KMS-11 (cell line): ENCODE data around the gene PCSK6.
"Not testable (repeated sequence)": the region's sequence is repeated elsewhere in the genome, so short reads cannot be mapped to it uniquely, and the experiment has no call there.

Experiments used
- H2AFZ ChIP-seq: fragments of 200-600 bp; sonication (generic); 2 replicates; pipeline ENCODE4 v1.6.1; 2016; ENCODE audit warnings: antibody characterized with exemption, mixed run types, low read depth
- H3K27ac ChIP-seq: fragments of 200-600 bp; sonication (generic); 2 replicates; pipeline ENCODE4 v1.6.1; 2016; ENCODE audit warnings: mild to moderate bottlenecking, mixed run types
- H3K27me3 ChIP-seq: fragments of 200-600 bp; sonication (generic); 2 replicates; pipeline ENCODE4 v1.6.1; 2017; ENCODE audit warnings: mild to moderate bottlenecking, low read depth, mixed run types, moderate library complexity; ENCODE audit not compliant: insufficient read depth
- H3K36me3 ChIP-seq: fragments of 200-600 bp; sonication (generic); 2 replicates; pipeline ENCODE4 v1.6.1; 2017; ENCODE audit warnings: mild to moderate bottlenecking, mixed run types; ENCODE audit not compliant: insufficient read depth
- H3K4me1 ChIP-seq: fragments of 200-600 bp; sonication (generic); 2 replicates; pipeline ENCODE4 v1.6.1; 2016; ENCODE audit warnings: mild to moderate bottlenecking, low read depth, mixed run types; ENCODE audit not compliant: poor library complexity, severe bottlenecking
- H3K4me2 ChIP-seq: fragments of 200-600 bp; sonication (generic); 2 replicates; pipeline ENCODE4 v1.7.0; 2016; ENCODE audit warnings: mild to moderate bottlenecking, mixed run types
- H3K4me3 ChIP-seq: fragments of 200-600 bp; sonication (generic); IDR thresholded peaks from 2 replicates; pipeline ENCODE4 v1.6.1; 2017; ENCODE audit warnings: low read depth, low read length, mixed read lengths; ENCODE audit not compliant: insufficient read depth
- H3K79me2 ChIP-seq: fragments of 200-600 bp; sonication (generic); 2 replicates; pipeline ENCODE4 v1.6.1; 2016; ENCODE audit warnings: low read depth, mixed run types; ENCODE audit not compliant: insufficient read depth
- H3K9ac ChIP-seq: fragments of 200-600 bp; sonication (generic); 2 replicates; pipeline ENCODE4 v1.6.1; 2016; ENCODE audit warnings: mild to moderate bottlenecking, mixed run types
- H4K20me1 ChIP-seq: fragments of 200-600 bp; sonication (generic); 2 replicates; pipeline ENCODE4 v1.6.1; 2016; ENCODE audit warnings: mild to moderate bottlenecking, mixed run types; ENCODE audit not compliant: insufficient read depth
- TF ChIP-seq, protein P1 (sequence below): fragments of 200-600 bp; sonication (generic); conservative IDR thresholded peaks from 2 replicates; pipeline ENCODE4 v1.6.1; 2017; ENCODE audit warnings: low read depth, mild to moderate bottlenecking, antibody characterized with exemption, low read length, moderate library complexity, mixed read lengths

PCSK6 gene

GRCh38 chr15:101357333-101357732 is 132.2 kb downstream of the PCSK6 start:
- TF ChIP-seq, protein P1, sequence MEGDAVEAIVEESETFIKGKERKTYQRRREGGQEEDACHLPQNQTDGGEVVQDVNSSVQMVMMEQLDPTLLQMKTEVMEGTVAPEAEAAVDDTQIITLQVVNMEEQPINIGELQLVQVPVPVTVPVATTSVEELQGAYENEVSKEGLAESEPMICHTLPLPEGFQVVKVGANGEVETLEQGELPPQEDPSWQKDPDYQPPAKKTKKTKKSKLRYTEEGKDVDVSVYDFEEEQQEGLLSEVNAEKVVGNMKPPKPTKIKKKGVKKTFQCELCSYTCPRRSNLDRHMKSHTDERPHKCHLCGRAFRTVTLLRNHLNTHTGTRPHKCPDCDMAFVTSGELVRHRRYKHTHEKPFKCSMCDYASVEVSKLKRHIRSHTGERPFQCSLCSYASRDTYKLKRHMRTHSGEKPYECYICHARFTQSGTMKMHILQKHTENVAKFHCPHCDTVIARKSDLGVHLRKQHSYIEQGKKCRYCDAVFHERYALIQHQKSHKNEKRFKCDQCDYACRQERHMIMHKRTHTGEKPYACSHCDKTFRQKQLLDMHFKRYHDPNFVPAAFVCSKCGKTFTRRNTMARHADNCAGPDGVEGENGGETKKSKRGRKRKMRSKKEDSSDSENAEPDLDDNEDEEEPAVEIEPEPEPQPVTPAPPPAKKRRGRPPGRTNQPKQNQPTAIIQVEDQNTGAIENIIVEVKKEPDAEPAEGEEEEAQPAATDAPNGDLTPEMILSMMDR, result no peak
- H3K4me2 ChIP-seq, result no peak overlapping the region
- no peaks in the 10 kb centered on the region for H3K4me1 ChIP-seq
- no peaks in the 10 kb centered on the region for H3K36me3 ChIP-seq
- no peaks in the 10 kb centered on the region for H3K27me3 ChIP-seq
- H3K4me3 ChIP-seq, result no peak overlapping the region
- no peak overlapping the region for H3K9ac ChIP-seq
- no peak overlapping the region for H2AFZ ChIP-seq
- H4K20me1 ChIP-seq, result no peaks in the 10 kb centered on the region
- no peak overlapping the region for H3K27ac ChIP-seq
- H3K79me2 ChIP-seq, result no peaks in the 10 kb centered on the region

DNA sequence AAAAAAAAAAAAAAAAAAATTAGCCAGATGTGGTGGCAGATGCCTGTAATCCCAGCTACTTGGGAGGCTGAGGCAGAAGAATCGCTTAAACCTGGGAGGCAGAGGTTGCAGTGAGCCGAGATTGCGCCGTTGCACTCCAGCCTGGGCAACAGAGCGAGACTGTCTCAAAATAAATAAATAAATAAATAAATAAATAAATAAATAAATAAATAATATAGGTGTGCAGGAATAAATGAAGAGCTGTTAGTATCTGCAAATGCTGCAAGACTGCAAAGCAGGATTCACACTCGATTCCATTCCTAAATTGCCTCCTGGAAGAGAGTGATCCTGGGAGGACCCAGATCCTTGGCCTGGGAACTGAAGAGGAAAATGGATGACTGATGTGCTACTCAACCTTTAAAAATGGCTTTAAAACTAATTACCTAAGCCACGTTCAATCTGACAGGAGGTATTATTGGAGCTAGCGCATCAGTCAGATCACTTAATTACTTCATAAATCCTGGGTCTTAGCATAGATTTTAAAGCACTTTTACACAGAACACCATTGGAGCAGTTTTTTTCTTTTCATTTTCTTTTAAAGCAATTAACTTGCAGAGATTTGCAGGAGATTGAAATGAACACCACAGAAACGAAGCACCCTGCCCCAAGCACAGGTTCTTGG is 132.9 kb downstream of the PCSK6 start:
- not testable (repeated sequence) for H3K4me2 ChIP-seq, H3K4me3 ChIP-seq, H3K79me2 ChIP-seq, H4K20me1 ChIP-seq, H3K9ac ChIP-seq, H3K27ac ChIP-seq, H2AFZ ChIP-seq, H3K36me3 ChIP-seq, H3K27me3 ChIP-seq, H3K4me1 ChIP-seq

DNA sequence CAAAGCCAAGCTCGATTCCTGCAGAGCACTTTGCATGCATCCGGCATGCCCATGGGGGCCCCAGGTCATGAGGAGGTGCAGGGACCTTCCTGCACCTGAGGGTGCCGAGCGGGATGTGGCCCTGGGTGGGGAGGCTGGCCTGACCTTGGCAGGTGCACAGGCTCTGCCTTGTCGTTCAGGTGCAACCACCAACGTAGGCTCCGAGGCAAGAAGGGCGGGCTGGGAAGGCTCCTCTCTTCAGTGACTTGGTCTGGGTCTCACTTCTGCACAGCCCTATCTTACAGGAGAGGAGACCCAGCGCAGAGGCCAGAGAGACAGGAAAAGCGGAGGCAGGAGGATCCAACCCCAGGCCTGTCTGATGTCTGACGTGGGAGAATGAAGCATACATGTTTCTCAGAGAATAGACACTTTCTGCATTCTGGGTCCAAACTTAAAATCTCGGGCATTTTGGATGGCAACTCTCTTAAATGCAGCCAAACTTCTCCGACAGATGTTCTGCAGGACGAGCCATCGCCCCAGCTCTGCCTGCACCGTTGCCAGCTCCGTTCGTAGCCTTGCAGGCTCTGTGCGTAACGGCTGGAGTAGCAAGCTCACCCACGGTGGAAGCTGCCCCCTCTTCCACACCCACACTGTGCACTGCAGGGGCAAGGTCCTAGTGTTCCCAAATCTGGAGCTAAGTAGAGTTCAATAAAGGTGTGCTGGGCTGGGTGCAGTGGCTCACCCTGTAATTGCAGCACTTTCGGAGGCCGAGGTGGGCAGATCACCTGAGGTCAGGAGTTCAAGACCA is 133.6 kb downstream of the PCSK6 start:
- no peaks in the 10 kb centered on the region for H3K36me3 ChIP-seq
- TF ChIP-seq, protein P1, result no peak
- H4K20me1 ChIP-seq, result no peaks in the 10 kb centered on the region

GRCh38 chr15:101354891-101355623 is 134.4 kb downstream of the PCSK6 start:
- no peaks in the 10 kb centered on the region for H3K27me3 ChIP-seq
- H3K4me2 ChIP-seq, result no peak overlapping the region
- TF ChIP-seq, protein P1, result no peak
- H3K9ac ChIP-seq, result no peak overlapping the region
- no peaks in the 10 kb centered on the region for H3K36me3 ChIP-seq
- H3K4me3 ChIP-seq, result no peak overlapping the region
- H3K79me2 ChIP-seq, result no peaks in the 10 kb centered on the region
- H4K20me1 ChIP-seq, result no peaks in the 10 kb centered on the region
- H2AFZ ChIP-seq, result no peak overlapping the region
- no peaks in the 10 kb centered on the region for H3K4me1 ChIP-seq
- no peak overlapping the region for H3K27ac ChIP-seq

More for the DNA sequence above, 133.6 kb downstream of the PCSK6 start:
- Histone ChIP-seq H3K79me2 (no peaks in the 10 kb centered on the region), H3K27ac (no peak overlapping the region), H3K27me3 (no peaks in the 10 kb centered on the region), H2AFZ (no peak overlapping the region), H3K4me1 (no peaks in the 10 kb centered on the region), H3K9ac (no peak overlapping the region), H3K4me3 (no peak overlapping the region), H3K4me2 (no peak overlapping the region)
